ELF-1 (cell line): ENCODE measurements around the gene SLC47A1.

ENCODE experiments used
- DNase-seq: peaks from one replicate; pipeline ENCODE4 v3.0.0-alpha.2; 2016; ENCODE audit warnings: low read depth, low spot score

Gene SLC47A1

DNA sequence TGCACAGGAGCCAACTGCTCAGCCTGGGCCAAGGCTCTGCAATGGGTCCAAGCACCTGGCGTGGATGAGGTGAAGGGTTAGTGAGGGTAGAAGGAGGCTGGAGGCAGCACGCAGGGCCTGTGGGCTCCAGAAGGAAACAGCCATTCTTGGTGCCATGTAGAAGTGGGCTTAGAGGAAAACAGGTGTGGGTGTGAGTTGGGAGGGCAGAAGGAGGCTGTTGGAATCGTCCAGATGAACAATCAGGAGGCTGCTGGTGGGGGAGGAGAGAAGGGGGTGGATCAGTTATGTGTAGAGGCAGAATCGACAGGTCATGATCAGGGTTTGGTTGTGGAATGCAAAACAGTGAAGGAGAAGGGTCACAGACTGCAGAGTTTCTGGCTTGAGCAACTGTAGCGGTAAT is 63.2 kb downstream of the SLC47A1 start:
- DNase-seq = no peak

DNA sequence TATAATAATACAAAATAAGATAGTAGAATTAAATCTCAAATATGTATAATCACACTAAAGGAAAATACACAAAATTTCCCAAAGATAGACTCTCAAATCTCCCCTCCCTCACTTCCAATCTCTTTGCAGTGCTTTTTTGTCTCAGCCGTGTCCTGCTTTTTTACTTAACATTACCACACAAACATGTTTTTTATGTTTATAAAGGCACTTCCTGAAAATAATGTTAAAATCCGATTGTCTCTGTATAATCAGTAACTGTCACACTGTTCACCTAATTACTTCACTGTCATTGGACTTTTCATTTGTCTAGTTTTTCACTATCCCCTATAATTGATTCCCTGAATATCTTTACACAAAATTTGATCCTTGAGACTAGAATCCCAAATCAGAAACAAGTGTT is 76.7 kb downstream of the SLC47A1 start:
- DNase-seq = no peak

DNA sequence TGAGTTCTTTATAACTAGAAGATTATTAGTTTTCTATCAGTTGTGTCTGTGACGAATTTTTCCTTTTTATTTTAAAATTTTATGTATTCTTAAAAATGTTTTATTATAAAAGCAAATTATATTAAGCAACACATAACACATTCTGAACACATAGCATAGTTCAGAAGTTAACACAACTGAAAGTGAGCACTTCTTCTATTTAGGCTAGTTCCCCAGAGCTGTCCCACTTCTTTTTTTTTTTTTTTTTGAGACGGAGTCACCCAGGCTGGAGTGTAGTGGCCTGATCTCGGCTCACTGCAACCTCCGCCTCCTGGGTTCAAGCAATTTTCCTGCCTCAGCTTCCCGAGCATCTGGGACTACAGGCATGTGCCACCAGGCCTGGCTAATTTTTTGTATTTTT is 77.2 kb downstream of the SLC47A1 start:
- DNase-seq = no peak

DNA sequence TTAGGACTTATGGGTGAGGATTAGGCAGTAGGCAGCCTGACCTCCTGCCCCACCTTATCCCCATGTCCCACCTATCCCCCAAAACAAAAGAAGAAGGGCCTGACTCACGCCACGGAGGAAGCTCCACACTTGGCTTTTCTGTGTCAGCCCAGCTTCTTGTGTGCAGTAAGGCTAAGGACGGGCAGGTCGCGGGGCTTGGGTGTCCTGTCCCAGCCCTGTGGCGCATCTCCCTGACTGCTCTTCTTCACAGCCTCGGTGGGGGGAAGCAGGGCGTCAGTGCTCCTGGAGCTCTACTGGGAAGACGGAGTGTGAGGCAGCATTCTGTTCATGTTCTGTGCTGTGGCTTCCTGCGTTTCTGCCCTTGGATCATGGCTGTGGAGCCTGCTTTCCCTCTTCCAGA is 80.3 kb downstream of the SLC47A1 start:
- peak; percentile 9 for DNase-seq

DNA sequence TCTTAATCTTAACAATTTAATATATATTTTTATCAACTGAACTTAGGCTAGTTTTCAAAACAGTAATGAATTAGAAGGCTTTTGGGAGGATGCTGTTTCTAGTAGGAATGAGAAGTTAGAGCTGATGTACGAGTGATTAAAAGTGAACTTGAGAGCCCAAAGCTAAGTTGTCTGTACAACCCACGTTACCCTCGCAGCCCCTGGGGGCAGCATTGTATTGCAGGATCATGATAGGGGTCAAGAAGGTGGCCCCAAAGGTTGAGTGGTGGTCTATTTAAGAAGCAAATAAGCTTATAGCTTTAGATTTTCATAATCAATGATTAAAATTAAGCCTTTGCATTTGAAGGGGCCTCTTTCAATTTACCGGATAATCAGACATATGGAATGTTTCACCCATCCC is 81.2 kb downstream of the SLC47A1 start:
- DNase-seq = no peak

DNA sequence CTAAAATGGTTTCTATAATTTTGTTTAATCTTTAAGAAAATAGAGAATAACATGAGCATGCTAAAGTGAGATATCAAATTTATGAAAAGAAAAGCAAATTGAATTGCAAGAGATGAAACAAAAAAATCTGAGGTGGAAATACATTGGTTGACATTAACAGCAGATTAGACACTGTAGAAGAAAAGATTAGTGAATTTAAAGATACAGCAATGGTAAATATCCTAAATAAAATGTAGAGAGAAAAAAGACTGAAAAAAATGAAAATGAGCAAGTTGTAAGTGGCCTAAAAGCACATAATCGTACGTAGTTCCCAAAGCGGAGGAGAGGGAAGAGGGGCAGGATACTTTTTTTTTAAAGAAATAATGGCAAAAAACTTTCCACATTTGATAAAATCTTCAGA is 84.4 kb downstream of the SLC47A1 start:
- DNase-seq = no peak

DNA sequence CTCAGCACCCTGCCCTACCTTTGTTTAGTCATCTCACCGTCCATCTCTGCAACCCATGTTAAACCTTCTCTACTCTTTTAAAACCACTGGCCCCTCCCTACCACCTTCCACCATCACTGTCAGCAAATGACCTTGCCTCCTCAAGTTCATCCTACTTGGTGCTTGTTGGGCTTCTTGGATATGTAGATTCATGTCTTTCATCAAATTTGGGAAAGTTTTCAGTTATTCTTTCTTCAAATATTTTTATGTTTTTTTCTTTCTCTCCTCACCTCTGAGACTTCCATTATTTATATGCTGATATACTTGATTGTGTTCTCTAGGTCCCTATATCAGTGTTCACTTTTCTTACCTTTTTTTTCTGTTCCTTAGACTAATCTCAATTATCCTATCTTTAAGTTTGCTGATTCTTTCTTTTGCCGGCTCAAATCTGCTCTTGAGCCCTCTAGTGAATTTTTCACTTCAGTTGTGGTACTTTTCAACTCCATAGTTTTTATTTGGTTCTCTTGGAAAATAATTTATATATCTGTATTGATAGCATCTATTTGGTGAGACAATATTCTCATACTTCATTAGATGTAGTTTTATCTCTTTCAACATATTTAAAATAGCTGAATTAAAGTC is 86.2 kb downstream of the SLC47A1 start:
- no peak for DNase-seq

DNA sequence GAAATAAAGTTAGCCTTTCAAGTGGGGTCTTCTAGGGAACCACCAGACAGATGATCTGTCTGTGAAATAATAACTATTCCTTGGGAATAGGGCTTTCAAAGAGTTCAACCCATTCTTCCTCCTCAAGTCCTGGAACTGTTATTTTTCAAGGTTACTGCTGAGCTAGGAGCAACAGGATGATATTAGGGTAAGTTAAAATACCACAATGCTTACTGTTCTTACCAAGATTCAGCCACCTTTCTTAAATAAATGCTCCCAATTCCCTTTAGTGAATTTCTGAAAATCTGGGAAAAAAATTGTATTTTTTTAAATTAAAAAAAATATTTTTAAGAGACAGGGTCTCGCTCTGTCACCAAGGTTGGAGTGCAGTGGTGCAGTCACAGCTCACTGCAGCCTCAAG is 88.0 kb downstream of the SLC47A1 start:
- no peak for DNase-seq

DNA sequence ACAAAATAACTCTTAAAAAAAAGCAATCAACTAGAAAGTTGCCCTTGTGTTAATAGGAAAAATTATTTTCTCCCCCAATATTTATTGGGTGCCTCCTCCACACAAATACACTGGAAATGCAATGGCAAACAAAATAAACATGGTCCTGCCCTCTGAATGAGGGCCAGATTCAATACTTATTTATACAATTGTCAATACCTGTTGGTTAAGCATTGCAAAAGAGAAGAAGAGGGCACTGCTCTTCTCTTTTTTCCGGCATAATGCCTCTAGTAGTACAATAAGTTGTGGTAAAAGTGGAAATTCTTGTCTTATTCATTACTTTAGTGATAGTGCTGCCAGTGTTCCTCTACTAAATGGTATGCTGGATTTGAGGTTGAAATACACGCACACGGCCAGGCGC is 92.4 kb downstream of the SLC47A1 start:
- DNase-seq = no peak
